SK-N-MC (cell line): ENCODE results near the gene CHST12.

ENCODE experiments used
- DNase-seq: peaks from one replicate; pipeline ENCODE4 v3.0.0-alpha.2; 2011; ENCODE audit warnings: low read depth, low spot score
- H3K27ac ChIP-seq: fragments of 200-600 bp; sonication (generic); 2 replicates; pipeline ENCODE4 v1.5.1; 2016; ENCODE audit warnings: mixed run types
- H3K36me3 ChIP-seq: fragments of 200-600 bp; sonication (generic); 2 replicates; pipeline ENCODE4 v1.6.1; 2017; ENCODE audit warnings: antibody characterized with exemption, low read length, mixed read lengths; ENCODE audit not compliant: insufficient read depth
- H3K4me3 ChIP-seq: fragments of 200-600 bp; sonication (generic); 2 replicates; pipeline ENCODE4 v1.5.1; 2016
- H3K9ac ChIP-seq: fragments of 200-600 bp; sonication (generic); 2 replicates; pipeline ENCODE4 v1.8.0; 2017; ENCODE audit warnings: mixed run types, mixed read lengths; ENCODE audit not compliant: insufficient read length
- H3K9me3 ChIP-seq: fragments of 200-600 bp; sonication (generic); 2 replicates; pipeline ENCODE4 v1.6.1; 2017; ENCODE audit warnings: low read depth, mild to moderate bottlenecking, antibody characterized with exemption, low read length, moderate library complexity, mixed read lengths
- EZH2 ChIP-seq: fragments of 200-600 bp; sonication (generic); IDR thresholded peaks from one replicate; pipeline ENCODE4 v1.6.1; 2017; ENCODE audit warnings: antibody characterized with exemption
- FOXP2 ChIP-seq: optimal IDR thresholded peaks from 2 replicates; pipeline ENCODE3; 2011; ENCODE audit warnings: mild to moderate bottlenecking, moderate library complexity; ENCODE audit not compliant: insufficient read depth; ENCODE audit errors: extremely low read length, control extremely low read depth
- POLR2AphosphoS5 ChIP-seq: IDR thresholded peaks from 2 replicates; pipeline ENCODE4 v1.6.1; 2012; ENCODE audit warnings: mild to moderate bottlenecking, low read depth, low read length, borderline replicate concordance

CHST12 gene

DNA sequence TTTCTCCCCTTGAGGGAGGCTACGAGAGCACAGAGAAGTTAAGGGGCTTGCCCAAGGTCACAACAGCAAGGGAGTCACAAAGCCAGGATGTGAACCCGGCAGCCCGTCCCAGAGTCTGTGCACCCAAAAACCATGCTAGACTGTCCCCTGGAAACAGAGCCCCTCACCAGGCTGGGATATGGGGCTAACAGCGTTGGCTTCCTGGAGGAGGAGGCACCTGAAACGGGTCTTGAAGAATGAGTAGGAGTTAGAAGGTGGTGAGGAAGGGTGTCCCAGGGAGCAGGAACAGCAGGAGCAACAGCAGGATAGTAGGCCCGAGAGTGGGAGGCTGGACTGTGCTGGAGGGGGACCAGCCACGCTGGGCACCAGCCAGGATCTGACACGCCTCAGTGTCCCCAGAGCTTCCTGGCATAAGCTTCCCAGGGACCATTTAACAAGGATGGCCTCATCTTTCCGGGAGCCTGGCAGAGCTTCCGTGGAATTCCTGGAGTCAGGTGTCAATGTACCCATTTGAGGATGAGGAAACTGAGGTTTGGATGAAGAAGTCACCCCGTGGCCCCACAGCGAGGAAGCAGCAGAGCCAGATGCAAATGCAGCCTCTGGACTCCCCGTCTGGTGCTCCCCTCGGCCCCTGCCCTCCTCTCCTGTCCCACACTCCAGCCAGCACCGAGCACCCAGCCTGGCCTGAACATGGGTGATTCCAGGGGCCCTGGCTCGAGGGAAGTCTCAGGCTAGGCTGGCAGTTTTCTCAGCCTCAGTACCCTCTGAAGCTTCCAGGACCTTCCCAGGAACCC lies 76.1 kb downstream of the CHST12 start:
- DNase-seq, result no peak
- TF ChIP-seq FOXP2 (no peak), POLR2AphosphoS5 (no peak), EZH2 (no peak)
- no peak overlapping the region for H3K4me3 ChIP-seq
- H3K9ac ChIP-seq, result no peak overlapping the region
- H3K36me3 ChIP-seq, result no peaks in the 10 kb centered on the region
- H3K9me3 ChIP-seq, result no peaks in the 10 kb centered on the region
- no peak overlapping the region for H3K27ac ChIP-seq

DNA sequence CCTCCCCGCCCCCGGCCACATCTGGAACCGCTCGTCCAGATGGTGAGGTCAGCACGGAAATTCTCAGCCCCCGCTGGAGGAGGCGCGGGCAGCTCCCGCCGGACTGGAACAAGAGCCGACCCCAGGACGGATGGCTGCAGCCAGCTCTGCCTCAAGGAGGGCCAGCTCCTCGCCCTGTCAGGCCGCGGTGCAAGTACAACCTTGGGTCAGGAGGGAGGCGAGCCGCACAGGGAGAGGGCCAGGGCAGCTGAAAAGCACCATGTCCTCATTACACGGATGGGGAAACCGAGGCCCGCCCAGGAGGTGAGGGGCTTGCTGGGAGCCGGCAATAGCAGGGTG lies 76.6 kb downstream of the CHST12 start:
- Histone ChIP-seq H3K36me3 (no peaks in the 10 kb centered on the region), H3K9ac (no peak overlapping the region), H3K4me3 (no peak overlapping the region), H3K27ac (no peak overlapping the region), H3K9me3 (no peaks in the 10 kb centered on the region)
- TF ChIP-seq EZH2 (no peak), FOXP2 (no peak), POLR2AphosphoS5 (no peak)
- no peak for DNase-seq

DNA sequence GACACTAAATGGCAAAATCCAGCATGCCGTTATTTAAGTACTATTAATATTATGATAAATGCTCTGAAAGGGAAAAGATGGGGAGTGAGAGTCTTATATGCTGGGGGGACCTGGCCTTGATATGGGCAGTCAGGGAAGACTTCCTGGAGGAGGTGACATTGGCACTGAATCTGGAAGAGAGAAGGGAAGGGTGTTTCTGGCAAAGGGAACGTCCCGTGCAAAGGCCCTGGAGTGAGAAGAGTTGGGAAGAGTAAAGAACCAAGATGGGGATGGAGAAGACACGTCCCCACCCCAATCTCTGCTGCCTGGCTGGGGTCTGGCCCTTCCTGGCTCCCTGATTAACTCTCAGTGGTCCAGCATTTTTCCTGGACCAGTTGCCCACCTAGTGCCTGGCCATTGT lies 77.8 kb downstream of the CHST12 start:
- Histone ChIP-seq H3K36me3 (no peaks in the 10 kb centered on the region), H3K27ac (no peak overlapping the region), H3K4me3 (no peak overlapping the region), H3K9me3 (no peaks in the 10 kb centered on the region), H3K9ac (no peak overlapping the region)
- DNase-seq, result no peak
- TF ChIP-seq FOXP2 (no peak), EZH2 (no peak), POLR2AphosphoS5 (no peak)

DNA sequence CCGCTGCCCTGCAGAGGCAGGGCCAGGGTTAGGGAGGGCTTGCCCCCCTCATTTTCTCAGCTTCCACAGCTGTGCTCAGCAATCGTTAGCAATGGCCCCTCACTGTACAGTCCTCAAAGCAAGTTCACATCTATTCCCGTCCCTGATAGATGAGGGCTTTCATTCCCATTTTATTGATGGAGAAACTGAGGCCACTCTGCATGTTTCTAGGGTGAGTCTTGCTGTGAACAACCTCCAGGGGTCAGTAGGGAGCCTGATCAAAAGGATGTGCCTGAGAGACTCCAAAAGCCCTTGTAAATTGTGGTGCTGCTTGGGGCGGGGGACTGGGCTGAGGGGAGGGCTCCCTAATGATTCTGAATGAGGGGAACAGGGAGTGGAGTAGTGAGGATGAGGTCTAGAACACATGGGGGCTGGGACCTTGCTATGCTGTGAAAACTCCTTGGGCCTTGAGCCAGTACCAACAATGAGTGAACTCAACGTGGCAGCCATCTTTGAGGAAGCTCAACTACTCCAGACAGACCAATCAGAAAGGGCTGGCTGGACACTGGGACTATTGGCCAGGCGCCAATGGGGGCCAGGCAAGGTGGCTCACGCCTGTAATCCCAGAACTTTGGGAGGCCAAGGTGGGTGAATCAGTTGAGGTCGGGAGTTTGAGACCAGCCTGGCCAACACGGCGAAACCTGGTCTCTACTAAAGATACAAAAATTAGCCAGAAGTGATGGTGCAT lies 79.5 kb downstream of the CHST12 start:
- Histone ChIP-seq H3K36me3 (no peaks in the 10 kb centered on the region), H3K9ac (no peak overlapping the region), H3K4me3 (no peak overlapping the region), H3K9me3 (no peaks in the 10 kb centered on the region), H3K27ac (no peak overlapping the region)
- no peak for DNase-seq
- no peak for TF ChIP-seq POLR2AphosphoS5
- TF ChIP-seq FOXP2, result no peak
- no peak for TF ChIP-seq EZH2

DNA sequence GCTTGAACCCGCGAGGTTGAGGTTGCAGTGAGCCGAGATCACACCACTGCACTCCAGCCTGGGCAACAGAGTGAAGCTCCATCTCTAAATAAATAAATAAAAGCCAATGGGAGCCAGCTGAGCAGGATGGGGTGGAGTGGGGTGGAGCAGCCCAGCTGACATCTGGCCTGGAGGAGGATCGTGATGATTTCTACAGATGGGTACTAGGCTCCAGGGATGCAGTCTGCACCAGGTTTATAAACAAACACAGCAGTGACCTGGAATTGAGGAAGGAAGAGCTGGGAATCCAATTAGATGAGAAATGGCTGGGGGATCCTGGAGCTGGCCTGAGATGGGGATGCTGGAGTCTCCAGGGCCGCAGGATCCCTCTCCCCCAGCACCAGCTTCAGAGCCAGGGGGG lies 80.1 kb downstream of the CHST12 start:
- H3K9ac ChIP-seq, result no peak overlapping the region
- no peaks in the 10 kb centered on the region for H3K36me3 ChIP-seq
- TF ChIP-seq FOXP2 (no peak), POLR2AphosphoS5 (no peak), EZH2 (no peak)
- no peaks in the 10 kb centered on the region for H3K9me3 ChIP-seq
- no peak for DNase-seq
- no peak overlapping the region for H3K27ac ChIP-seq
- no peak overlapping the region for H3K4me3 ChIP-seq

DNA sequence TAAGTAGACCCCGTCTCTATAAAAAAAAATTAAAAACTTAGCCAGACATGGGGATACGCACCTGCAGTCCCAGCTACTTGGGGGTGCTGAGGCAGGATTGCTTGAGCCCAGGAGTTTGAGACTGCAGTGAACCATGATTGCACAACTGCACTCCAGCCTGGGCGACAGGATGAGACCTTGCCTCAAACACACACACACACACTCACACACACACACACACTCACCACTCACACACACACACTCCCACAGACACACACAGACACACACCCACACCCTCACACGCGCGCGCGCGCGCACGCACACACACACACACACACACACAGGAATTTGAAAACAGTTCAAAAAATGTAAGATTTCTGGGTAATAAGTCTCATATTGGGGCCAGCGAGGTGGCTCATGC lies 81.5 kb downstream of the CHST12 start:
- Histone ChIP-seq H3K9ac (no peak overlapping the region), H3K36me3 (no peaks in the 10 kb centered on the region), H3K9me3 (no peaks in the 10 kb centered on the region), H3K4me3 (no peak overlapping the region), H3K27ac (no peak overlapping the region)
- TF ChIP-seq FOXP2 (no peak), POLR2AphosphoS5 (no peak), EZH2 (no peak)
- DNase-seq, result no peak

DNA sequence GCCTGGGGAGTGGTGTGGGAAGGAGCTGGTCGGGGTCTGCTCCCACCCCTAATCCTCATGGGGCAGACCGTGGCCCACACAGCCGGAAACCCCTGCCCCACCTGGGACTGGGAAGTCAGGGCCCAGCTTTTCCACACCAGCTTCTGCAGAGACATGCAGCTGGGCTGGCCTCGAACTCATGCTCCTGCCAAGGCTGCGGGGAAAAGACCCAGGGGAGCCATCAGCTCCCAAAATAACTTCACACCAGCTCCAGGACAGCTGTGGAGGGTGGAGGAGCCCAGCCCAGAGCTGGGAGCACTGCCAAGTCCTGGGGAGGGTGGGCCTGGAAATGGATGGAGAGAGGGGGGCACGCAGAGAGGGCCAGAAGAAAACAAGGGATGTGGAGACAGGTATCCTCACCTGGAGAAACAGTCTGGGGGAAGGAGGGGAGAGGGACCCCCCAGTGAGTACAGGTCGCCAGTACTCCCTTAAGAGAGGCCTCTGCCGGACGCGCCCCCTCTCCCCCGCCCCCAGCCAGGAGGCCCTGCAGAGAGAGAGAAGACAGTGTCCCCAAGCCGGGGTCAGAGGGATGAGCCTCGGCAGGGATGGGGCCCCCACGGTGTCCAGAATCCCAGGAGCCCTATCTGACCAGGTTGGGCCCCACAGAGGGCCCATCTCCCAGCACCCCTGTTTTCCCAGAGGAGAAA lies 84.3 kb downstream of the CHST12 start:
- H3K27ac ChIP-seq, result no peak overlapping the region
- DNase-seq, result no peak
- no peak overlapping the region for H3K9ac ChIP-seq
- H3K4me3 ChIP-seq, result no peak overlapping the region
- TF ChIP-seq FOXP2, result no peak
- no peak for TF ChIP-seq EZH2
- no peak for TF ChIP-seq POLR2AphosphoS5
- H3K36me3 ChIP-seq, result no peaks in the 10 kb centered on the region
- no peaks in the 10 kb centered on the region for H3K9me3 ChIP-seq

DNA sequence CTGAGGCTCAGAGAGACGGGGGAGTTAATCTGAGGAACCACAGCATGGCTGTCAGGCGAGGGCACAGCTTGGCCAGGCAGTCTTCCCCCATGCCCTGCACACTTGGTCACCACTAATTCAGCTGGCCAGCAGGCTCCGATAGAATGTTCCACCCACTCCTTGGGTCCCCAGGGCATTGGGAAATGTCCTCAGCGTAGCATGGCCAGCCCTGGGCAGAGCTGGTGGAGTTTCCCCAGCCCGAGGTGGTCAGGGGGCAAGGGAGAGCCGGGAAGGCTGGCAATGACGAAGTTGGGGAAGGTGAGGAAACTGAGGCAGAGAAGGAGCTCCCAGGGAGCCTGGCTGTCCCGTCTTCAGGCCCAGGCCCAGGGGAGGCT lies 84.8 kb downstream of the CHST12 start:
- H3K9ac ChIP-seq, result no peak overlapping the region
- H3K9me3 ChIP-seq, result no peaks in the 10 kb centered on the region
- no peaks in the 10 kb centered on the region for H3K36me3 ChIP-seq
- TF ChIP-seq FOXP2 (no peak), EZH2 (no peak), POLR2AphosphoS5 (no peak)
- no peak overlapping the region for H3K27ac ChIP-seq
- no peak overlapping the region for H3K4me3 ChIP-seq
- no peak for DNase-seq

DNA sequence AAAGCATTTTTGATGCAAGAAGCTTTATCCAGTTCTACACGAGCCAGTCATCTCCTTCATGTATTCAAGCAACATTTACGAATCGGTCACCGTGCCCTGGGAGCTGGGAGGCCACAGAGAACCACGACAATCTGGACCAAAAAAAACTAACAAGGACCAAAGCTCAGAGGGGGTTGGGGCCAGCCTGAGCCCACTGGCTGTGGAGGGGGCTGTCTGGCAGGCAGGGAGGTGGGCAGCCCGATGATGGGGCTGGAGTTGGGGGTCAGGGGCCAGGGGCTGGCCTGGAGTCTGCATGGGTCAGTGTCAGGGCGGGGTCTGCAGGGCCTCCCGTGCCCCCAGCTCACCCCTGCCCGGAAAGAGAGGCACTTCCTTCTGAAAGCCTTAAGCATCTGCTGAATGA lies 85.3 kb downstream of the CHST12 start:
- Histone ChIP-seq H3K4me3 (no peak overlapping the region), H3K9ac (no peak overlapping the region), H3K9me3 (no peaks in the 10 kb centered on the region), H3K27ac (no peak overlapping the region), H3K36me3 (no peaks in the 10 kb centered on the region)
- no peak for TF ChIP-seq EZH2
- TF ChIP-seq FOXP2, result no peak
- TF ChIP-seq POLR2AphosphoS5, result no peak
- DNase-seq, result no peak
